ENCODE results near the gene ATOSA. TPM values are rescaled to one million over a fixed set of nuclear protein-coding genes. Genes with fewer than 3 reads are reported as not detected.

Gene ATOSA
- polyA plus RNA-seq, 1 donor: 21.5 TPM

DNA sequence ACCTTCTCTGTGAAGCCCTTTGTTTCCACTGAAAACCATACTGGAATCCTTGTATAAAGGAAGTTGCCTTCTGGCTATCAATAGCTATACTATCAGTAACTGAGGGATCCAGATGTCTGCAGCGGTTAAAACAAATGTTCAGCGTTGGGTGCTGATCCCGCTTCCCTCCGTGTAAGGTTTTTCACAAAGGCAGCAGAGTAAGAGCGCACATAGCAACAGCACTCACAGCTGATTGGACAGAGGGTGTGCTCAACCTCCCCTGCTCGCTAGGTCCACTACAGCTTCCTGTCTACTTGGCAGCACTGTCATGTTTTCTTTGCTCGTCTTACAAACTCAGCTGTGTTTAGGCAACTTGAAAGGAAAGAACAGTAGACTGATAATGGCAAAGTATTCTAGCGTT is 27.3 kb downstream of the ATOSA start:
- peak; percentile 89 for DNase-seq (ENCODE audit: low read depth)

DNA sequence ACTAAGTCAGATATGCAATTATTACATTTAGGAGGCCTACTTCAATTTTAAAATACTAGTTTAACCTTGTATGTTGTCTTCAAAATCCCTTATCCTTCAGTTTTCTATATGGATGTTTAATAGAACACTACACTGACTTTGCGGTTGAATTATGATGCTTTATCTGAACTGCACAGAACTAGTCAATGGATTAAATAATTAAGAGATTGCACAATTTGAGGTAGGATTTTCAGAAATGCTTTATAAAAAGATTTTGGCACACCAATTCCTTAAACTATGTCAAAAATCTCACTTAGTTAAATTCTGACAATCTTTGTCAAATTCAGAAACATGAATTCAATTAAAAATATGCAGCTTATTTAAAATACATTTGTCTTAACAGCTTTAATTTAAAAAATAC is 28.1 kb downstream of the ATOSA start:
- no peak for DNase-seq (ENCODE audit: low read depth)

DNA sequence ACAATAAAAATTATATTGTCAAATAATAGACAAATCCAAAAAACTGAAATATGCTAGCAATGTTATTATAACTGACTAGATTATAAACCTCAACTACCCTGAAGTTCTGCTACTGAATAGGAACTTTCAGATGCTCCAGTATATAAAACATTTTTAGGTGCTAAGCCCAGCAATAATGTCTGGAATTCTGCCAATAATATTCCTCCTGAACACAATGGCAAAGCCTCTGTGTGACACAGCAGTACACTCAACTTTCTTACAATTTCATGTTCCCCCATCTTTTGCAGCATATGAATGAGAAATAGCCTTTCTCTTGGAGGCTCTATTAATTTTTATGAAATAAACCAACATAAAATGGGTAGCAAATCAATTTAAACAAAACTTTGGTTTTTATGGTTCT is 29.5 kb downstream of the ATOSA start:
- DNase-seq (ENCODE audit: low read depth): no peak

DNA sequence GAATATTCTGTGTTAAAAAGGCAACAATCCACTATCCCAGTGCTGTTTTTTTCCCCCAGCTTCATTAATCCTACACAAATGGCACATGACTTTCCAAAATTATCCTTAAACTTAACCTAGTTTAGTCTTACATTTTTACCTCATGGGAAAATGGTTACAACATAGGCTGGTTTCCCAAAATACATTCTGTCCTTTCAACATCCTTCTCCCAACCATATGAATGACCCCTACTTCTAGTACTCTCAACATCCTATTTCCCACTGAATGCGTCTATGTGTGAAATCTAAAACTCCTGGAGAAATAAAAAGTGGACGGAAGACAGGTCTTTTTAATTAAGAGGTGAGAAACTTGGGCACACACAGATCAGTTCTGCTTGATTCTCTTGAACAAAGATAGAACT is 33.3 kb downstream of the ATOSA start:
- no peak for DNase-seq (ENCODE audit: low read depth)

DNA sequence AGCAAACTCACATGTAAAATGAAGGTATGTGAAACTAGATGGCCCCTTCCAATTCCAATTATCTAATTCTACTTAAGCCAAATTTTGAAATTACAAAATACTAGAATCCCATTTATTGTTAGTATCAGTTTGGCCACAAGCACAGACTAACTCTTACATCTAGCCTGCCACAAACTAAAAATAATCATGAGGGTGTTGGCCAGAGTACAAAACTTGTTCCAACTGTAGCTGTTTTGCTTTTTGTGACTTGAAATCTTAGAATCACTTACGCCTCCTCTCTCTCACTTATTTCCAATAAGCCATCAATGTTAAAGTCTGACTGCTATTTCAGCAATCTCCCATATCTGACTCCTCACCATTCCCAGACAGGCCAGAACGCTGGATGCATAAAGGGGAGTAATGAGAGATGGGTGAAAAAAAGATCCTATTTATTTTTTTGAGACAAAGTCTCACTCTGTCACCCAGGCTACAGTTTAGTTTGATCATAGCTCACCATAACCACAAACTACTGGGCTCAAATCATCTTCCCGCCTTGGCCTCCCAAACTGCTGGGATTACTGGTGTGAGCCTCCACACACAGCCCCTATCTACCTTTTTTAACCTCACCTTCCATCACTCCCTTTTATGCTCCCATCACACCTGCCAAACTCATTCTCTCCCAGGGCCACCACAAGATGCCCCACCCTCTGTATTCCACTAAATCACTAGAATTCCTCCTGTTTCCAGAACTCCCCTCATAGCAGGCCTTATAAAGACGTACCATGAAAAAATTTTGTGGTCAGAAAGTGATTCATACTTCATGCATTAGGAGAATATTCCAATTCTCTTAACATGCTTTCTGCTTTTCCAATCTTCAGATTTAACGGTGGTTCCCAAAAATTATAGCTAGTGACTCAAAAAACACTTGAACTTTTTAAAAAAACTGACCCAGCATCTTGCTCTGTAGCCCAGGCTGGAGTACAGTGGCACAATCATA is 36.5 kb downstream of the ATOSA start:
- DNase-seq (ENCODE audit: low read depth): peak; percentile 17

DNA sequence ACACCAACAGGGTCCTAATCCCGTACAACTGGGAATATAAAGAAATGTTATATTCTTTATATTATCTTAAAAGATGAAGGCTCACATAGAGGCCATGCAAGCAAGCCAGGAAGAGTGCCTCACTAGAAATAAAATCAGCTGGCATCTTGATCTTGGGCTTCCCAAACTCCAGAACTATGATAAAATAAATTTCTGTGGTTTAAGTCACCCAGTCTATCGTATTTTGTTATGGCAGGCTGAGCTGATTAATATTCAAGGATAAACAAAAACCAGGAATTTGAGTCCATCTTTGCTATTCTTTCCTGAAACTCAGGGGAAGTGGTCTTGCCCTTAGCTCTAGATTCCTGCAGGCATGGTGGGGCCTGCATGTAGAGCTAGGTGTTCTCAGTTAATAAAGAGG is 42.7 kb downstream of the ATOSA start:
- no peak for DNase-seq (ENCODE audit: low read depth)

DNA sequence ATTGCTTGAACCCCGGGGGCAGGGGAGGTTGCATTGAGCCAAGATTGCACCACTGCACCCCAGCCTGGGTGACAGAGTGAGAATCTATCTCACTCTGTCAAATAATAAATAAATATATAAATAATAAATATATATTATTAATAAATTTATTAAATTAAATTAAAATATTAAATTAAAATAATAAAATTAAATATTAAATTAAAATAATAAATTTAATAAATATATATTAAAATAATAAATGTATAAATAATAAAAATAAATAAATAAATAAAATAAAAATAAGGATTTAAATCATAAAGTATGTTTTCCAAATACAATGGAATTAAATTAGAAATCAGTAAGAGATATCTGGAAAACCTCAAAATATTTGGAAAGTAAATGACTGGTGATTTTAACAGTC is 43.3 kb downstream of the ATOSA start:
- DNase-seq (ENCODE audit: low read depth): no peak

Other genes starting within 250 kb of the ATOSA start
- gene MYO5A, start 150.5 kb downstream of the ATOSA start, polyA plus RNA-seq (ENCODE audit: insufficient read length): 5.9 TPM
- 64.8 TPM for gene ARPP19, start 110.4 kb downstream of the ATOSA start, polyA plus RNA-seq (ENCODE audit: insufficient read length)
- not detected for gene ONECUT1, start 110.9 kb upstream of the ATOSA start, polyA plus RNA-seq (ENCODE audit: insufficient read length)

Measured in forelimb muscle (tissue), 1 donor.